Neural progenitor cell (in vitro differentiated cells): Measurements from ENCODE around the gene ZDHHC1. TPM values are rescaled to one million over a fixed set of nuclear protein-coding genes. Genes with fewer than 3 reads are reported as not detected.

Experiments used
- DNase-seq: peaks from one replicate; pipeline ENCODE4 v3.0.0-alpha.2; 2016; ENCODE audit warnings: low spot score
- H2AFZ ChIP-seq: fragments of 200-600 bp; sonication (generic); replicated peaks from 2 replicates; pipeline ENCODE4 v1.6.1; 2016; ENCODE audit warnings: antibody characterized with exemption
- H3F3A ChIP-seq: fragments of 200-600 bp; sonication (generic); 2 replicates; pipeline ENCODE4 v1.6.1; 2016; ENCODE audit warnings: antibody characterized with exemption, low read depth
- H3K27ac ChIP-seq: fragments of 200-600 bp; sonication (generic); 2 replicates; pipeline ENCODE4 v1.5.1; 2016; ENCODE audit warnings: mild to moderate bottlenecking
- H3K27me3 ChIP-seq: fragments of 200-600 bp; sonication (generic); 2 replicates; pipeline ENCODE4 v1.6.1; 2016; ENCODE audit warnings: mild to moderate bottlenecking, moderate library complexity
- H3K36me3 ChIP-seq: fragments of 200-600 bp; sonication (generic); 2 replicates; pipeline ENCODE4 v1.5.1; 2016
- H3K4me1 ChIP-seq: fragments of 200-600 bp; sonication (generic); 2 replicates; pipeline ENCODE4 v1.6.1; 2016; ENCODE audit warnings: mixed run types
- H3K4me2 ChIP-seq: fragments of 200-600 bp; sonication (generic); 2 replicates; pipeline ENCODE4 v1.6.1; 2016
- H3K4me3 ChIP-seq: fragments of 200-600 bp; sonication (generic); 2 replicates; pipeline ENCODE4 v1.5.1; 2016
- H3K79me2 ChIP-seq: fragments of 200-600 bp; sonication (generic); 2 replicates; pipeline ENCODE4 v1.6.1; 2016; ENCODE audit warnings: low read depth
- H3K9ac ChIP-seq: fragments of 200-600 bp; sonication (generic); 2 replicates; pipeline ENCODE4 v1.6.1; 2016
- H3K9me3 ChIP-seq: fragments of 200-600 bp; sonication (generic); 2 replicates; pipeline ENCODE4 v1.5.1; 2016; ENCODE audit warnings: low read depth
- H4K20me1 ChIP-seq: fragments of 200-600 bp; sonication (generic); 2 replicates; pipeline ENCODE4 v1.6.1; 2016; ENCODE audit warnings: low read depth
- H3K27ac Mint-ChIP-seq: 3 replicates; pipeline ENCODE4 v1.8.0; 2021; ENCODE audit warnings: mixed read lengths
- H3K27me3 Mint-ChIP-seq: 2 replicates; pipeline ENCODE4 v1.8.0; 2022; ENCODE audit warnings: low read depth, mild to moderate bottlenecking, inconsistent platforms, moderate library complexity, mixed read lengths; ENCODE audit not compliant: insufficient read depth
- H3K36me3 Mint-ChIP-seq: 3 replicates; pipeline ENCODE4 v1.8.0; 2021; ENCODE audit warnings: mixed read lengths
- H3K4me1 Mint-ChIP-seq: 3 replicates; pipeline ENCODE4 v1.8.0; 2021; ENCODE audit warnings: mixed read lengths
- H3K4me3 Mint-ChIP-seq: 3 replicates; pipeline ENCODE4 v1.8.0; 2021; ENCODE audit warnings: mild to moderate bottlenecking, moderate library complexity, mixed read lengths
- H3K9me3 Mint-ChIP-seq: 3 replicates; pipeline ENCODE4 v1.8.0; 2020; ENCODE audit warnings: mixed read lengths
- EZH2 ChIP-seq: fragments of 200-600 bp; sonication (generic); IDR thresholded peaks from 2 replicates; pipeline ENCODE4 v1.6.1; 2017; ENCODE audit warnings: antibody characterized with exemption, mild to moderate bottlenecking, moderate library complexity
- EZH2phosphoT487 ChIP-seq: fragments of 200-600 bp; sonication (generic); IDR thresholded peaks from 2 replicates; pipeline ENCODE4 v1.6.1; 2017; ENCODE audit warnings: antibody characterized with exemption
- total RNA-seq: library from RNA; depleted of rRNA; stranded (reverse); fragments of >200 nt; gene quantifications from 2 replicates; pipeline ENCODE4 v1.2.3, GENCODE V29; 2015; ENCODE audit warnings: low replicate concordance
- TF ChIP-seq, protein P1 (sequence below): fragments of 200-600 bp; sonication (generic); IDR thresholded peaks from 2 replicates; pipeline ENCODE4 v1.5.1; 2017; ENCODE audit warnings: antibody characterized with exemption, mild to moderate bottlenecking

ZDHHC1 gene
- total RNA-seq, 1 donor from 2014 or later = 1.5 TPM

DNA sequence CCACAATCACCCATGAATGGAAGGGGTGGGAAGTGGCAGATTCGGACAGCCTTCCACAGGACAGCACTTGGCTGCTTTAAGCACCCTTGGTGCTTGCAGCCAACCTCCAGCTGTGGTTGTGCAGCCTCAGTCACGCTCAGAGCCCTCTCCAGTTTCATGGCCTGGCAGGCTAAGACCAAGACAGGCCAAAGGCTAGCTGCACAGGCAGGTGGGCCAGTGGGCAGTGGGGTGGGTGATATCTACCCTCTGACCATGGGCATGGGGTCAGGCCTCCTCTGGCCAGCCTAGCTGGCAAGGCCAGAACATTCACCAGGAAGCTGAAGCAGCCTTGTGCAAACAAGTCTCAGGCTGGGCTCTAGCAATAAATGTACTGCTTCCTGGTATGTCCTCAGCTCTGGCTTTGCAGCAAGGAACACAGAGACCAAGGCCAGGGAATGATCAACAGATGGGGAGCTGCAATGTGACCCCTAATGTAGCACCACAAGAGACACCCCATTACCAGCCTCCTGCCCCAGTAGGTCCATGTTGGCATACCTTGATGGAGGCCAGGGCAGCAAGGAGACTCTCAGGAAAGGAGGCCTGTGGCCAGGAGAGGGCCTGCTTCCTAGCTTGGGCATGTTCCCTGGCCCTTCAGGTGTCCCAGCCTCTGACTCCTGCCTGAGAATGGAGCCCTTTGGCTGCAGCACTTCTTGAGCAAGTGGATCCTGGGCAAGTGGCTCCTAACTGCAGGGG lies 35.6 kb upstream of the ZDHHC1 start:
- Histone ChIP-seq H3K4me1 (no peaks in the 10 kb centered on the region), H3K9me3 (no peaks in the 10 kb centered on the region), H3F3A (no peaks in the 10 kb centered on the region), H3K9ac (no peak overlapping the region), H3K4me3 (no peak overlapping the region), H2AFZ (no peak overlapping the region), H3K4me2 (no peak overlapping the region), H3K27ac (no peak overlapping the region), H3K79me2 (no peaks in the 10 kb centered on the region), H4K20me1 (peaks cover 25% of the 10 kb centered on the region), H3K36me3 (no peaks in the 10 kb centered on the region), H3K27me3 (no peaks in the 10 kb centered on the region)
- Mint-ChIP-seq H3K9me3 (no peaks in the 10 kb centered on the region), H3K4me3 (no peak overlapping the region), H3K27ac (no peak overlapping the region), H3K4me1 (peaks cover 29% of the 10 kb centered on the region), H3K27me3 (peaks cover 2% of the 10 kb centered on the region), H3K36me3 (peaks cover 16% of the 10 kb centered on the region)
- TF ChIP-seq EZH2 (no peak), EZH2phosphoT487 (no peak)
- TF ChIP-seq, protein P1, sequence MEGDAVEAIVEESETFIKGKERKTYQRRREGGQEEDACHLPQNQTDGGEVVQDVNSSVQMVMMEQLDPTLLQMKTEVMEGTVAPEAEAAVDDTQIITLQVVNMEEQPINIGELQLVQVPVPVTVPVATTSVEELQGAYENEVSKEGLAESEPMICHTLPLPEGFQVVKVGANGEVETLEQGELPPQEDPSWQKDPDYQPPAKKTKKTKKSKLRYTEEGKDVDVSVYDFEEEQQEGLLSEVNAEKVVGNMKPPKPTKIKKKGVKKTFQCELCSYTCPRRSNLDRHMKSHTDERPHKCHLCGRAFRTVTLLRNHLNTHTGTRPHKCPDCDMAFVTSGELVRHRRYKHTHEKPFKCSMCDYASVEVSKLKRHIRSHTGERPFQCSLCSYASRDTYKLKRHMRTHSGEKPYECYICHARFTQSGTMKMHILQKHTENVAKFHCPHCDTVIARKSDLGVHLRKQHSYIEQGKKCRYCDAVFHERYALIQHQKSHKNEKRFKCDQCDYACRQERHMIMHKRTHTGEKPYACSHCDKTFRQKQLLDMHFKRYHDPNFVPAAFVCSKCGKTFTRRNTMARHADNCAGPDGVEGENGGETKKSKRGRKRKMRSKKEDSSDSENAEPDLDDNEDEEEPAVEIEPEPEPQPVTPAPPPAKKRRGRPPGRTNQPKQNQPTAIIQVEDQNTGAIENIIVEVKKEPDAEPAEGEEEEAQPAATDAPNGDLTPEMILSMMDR = no peak
- DNase-seq = no peak

DNA sequence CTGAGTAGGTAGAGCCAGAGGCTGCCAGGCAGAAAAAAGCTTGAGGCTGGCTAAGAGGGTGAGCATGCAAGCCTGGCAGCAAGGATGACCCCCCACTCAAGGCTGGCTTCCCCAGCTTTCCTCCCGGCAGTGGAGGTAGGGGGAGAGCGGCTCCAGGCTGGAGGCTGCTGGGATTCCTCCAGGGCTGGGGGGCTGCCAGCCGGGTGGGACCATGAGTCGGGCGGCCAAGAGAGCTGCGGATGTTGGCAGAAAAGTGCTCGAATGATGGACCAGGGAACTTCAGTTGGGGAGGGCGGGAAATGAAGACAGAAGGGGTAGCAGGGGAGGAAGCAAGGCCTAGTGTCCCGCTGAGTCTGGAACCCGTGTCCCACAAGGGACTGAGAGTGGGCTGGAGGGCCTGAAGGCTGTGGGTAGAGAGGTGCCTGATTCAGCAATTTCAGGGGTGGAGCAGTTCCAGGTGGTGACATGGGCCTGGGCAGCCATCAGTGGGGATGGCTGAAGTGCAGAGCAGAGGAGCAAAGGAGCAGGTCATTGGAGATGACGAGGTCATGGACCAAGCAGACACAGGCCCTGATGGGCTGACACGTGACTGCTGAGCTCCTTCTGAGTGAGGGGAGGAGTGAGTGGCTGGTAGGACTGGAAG lies 34.9 kb upstream of the ZDHHC1 start:
- H3K36me3 Mint-ChIP-seq = peaks cover 16% of the 10 kb centered on the region
- Histone ChIP-seq H3K9ac (no peak overlapping the region), H3F3A (no peaks in the 10 kb centered on the region), H3K27me3 (no peaks in the 10 kb centered on the region), H4K20me1 (peaks cover 19% of the 10 kb centered on the region), H3K36me3 (no peaks in the 10 kb centered on the region), H3K9me3 (no peaks in the 10 kb centered on the region), H2AFZ (no peak overlapping the region), H3K79me2 (no peaks in the 10 kb centered on the region), H3K4me2 (no peak overlapping the region), H3K27ac (no peak overlapping the region), H3K4me1 (no peaks in the 10 kb centered on the region), H3K4me3 (no peak overlapping the region)
- no peaks in the 10 kb centered on the region for H3K27me3 Mint-ChIP-seq
- peak overlapping the region; percentile 52 for H3K4me3 Mint-ChIP-seq
- peaks cover 29% of the 10 kb centered on the region for H3K4me1 Mint-ChIP-seq
- no peak for TF ChIP-seq EZH2phosphoT487
- TF ChIP-seq, protein P1 = no peak
- no peak for TF ChIP-seq EZH2
- peak overlapping the region; percentile 79 for H3K27ac Mint-ChIP-seq
- H3K9me3 Mint-ChIP-seq = no peaks in the 10 kb centered on the region
- DNase-seq = no peak

DNA sequence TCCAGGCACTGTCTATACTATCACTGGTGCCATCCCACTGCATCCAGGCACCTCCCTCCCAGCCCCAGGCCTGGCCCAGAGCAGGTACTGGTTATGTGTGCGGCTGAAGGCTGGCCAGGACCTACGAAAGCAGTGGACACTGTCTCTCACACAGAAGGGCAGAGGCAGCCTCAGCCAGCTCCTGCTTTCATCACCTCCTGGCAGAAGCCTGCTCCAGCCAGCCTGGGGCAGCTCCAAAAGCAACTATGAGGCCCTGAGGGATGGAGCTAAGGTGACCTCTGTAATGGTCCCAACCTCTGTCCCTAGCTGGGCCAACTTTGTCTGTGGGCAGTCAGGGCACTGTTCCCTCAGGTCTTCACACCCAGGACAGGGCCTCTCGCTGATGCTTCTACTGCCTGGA lies 33.5 kb upstream of the ZDHHC1 start:
- no peak for DNase-seq
- H3K9me3 ChIP-seq = no peaks in the 10 kb centered on the region
- no peak overlapping the region for H3K4me3 ChIP-seq
- H3K4me3 Mint-ChIP-seq = no peak overlapping the region
- no peaks in the 10 kb centered on the region for H3K27me3 ChIP-seq
- H3K27ac ChIP-seq = no peak overlapping the region
- H3K79me2 ChIP-seq = no peaks in the 10 kb centered on the region
- peaks cover 12% of the 10 kb centered on the region for H4K20me1 ChIP-seq
- TF ChIP-seq, protein P1 = no peak
- TF ChIP-seq EZH2 = no peak
- TF ChIP-seq EZH2phosphoT487 = no peak
- no peaks in the 10 kb centered on the region for H3K36me3 ChIP-seq
- no peaks in the 10 kb centered on the region for H3K9me3 Mint-ChIP-seq
- peaks cover 14% of the 10 kb centered on the region for H3K36me3 Mint-ChIP-seq
- no peak overlapping the region for H2AFZ ChIP-seq
- no peaks in the 10 kb centered on the region for H3K4me1 ChIP-seq
- no peaks in the 10 kb centered on the region for H3F3A ChIP-seq
- H3K27ac Mint-ChIP-seq = no peak overlapping the region
- H3K4me2 ChIP-seq = no peak overlapping the region
- no peak overlapping the region for H3K9ac ChIP-seq
- H3K27me3 Mint-ChIP-seq = no peaks in the 10 kb centered on the region
- peaks cover 23% of the 10 kb centered on the region for H3K4me1 Mint-ChIP-seq
